Panc1 (cell line): ENCODE measurements around the gene SAT2. TPM values are rescaled to one million over a fixed set of nuclear protein-coding genes. Genes with fewer than 3 reads are reported as not detected.

Experiments
- ATAC-seq: fragments of 200-7000 bp; cut with Tn5 transposase; 2 replicates; pipeline ENCODE4 v1.9.1; 2020; ENCODE audit warnings: mild to moderate bottlenecking, moderate library complexity
- BruUV-seq: library from RNA; stranded (reverse); fragments of 400-500 nt; replicated peaks from 2 replicates; lab custom pipeline; 2021; lab: Mats Ljungman, UMichigan
- CTCF ChIA-PET: fragments of 300-600 bp; sonication (Branson Sonifier 250); formaldehyde crosslinking; loops from one replicate; lab custom pipeline; 2022; ENCODE audit warnings: antibody characterized with exemption; lab: Charles Lee
- POLR2A ChIA-PET: fragments of 300-600 bp; sonication (Branson Sonifier 250); formaldehyde crosslinking; loops from one replicate; lab custom pipeline; 2022; ENCODE audit warnings: antibody characterized with exemption; lab: Charles Lee
- DNase-seq: peaks from one replicate; pipeline ENCODE4 v3.0.0-alpha.2; 2010; ENCODE audit warnings: low read depth, low spot score
- H3K27ac ChIP-seq: 2 replicates; pipeline ENCODE4 v1.5.1; 2011; ENCODE audit warnings: mild to moderate bottlenecking, low read length, inconsistent platforms
- H3K27me3 ChIP-seq: fragments of 200-500 bp; sonication (Bioruptor generic); 2 replicates; pipeline ENCODE4 v1.6.0; 2014; ENCODE audit warnings: low read length, inconsistent platforms; ENCODE audit not compliant: control insufficient read depth, insufficient read depth
- H3K36me3 ChIP-seq: fragments of 200-500 bp; sonication (Bioruptor generic); 2 replicates; pipeline ENCODE4 v1.5.1; 2014; ENCODE audit warnings: inconsistent platforms, mild to moderate bottlenecking, low read length, moderate library complexity; ENCODE audit not compliant: control insufficient read depth, insufficient read depth
- H3K4me1 ChIP-seq: 2 replicates; pipeline ENCODE4 v1.5.1; 2011; ENCODE audit warnings: inconsistent platforms, mild to moderate bottlenecking, low read length, moderate library complexity; ENCODE audit not compliant: control insufficient read depth, insufficient read depth
- H3K4me3 ChIP-seq, 2 experiments: 2 replicates each; pipeline ENCODE4 v1.5.1; 2011 to 2012; ENCODE audit warnings: low read depth in 2 of 2, low read length in 2 of 2, mild to moderate bottlenecking in 2 of 2, inconsistent platforms in 1 of 2, moderate library complexity in 1 of 2
- H3K9me3 ChIP-seq: fragments of 200-500 bp; sonication (Bioruptor generic); 2 replicates; pipeline ENCODE4 v1.5.1; 2014; ENCODE audit warnings: low read depth, mild to moderate bottlenecking, inconsistent platforms, low read length, moderate library complexity; ENCODE audit not compliant: control insufficient read depth, insufficient read depth
- CTCF ChIP-seq: fragments of 450-650 bp; IDR thresholded peaks from 2 replicates; pipeline ENCODE4 v1.5.1; 2017; ENCODE audit warnings: mild to moderate bottlenecking
- POLR2AphosphoS5 ChIP-seq: IDR thresholded peaks from 2 replicates; pipeline ENCODE4 v1.6.1; 2012; ENCODE audit warnings: mild to moderate bottlenecking, low read depth, low read length, moderate library complexity
- REST ChIP-seq, 2 experiments: IDR thresholded peaks; 2 replicates each; pipeline ENCODE4 v1.6.1; 2011 to 2012; ENCODE audit warnings: low read depth in 2 of 2, control low read depth in 1 of 2, low read length in 1 of 2, mild to moderate bottlenecking in 1 of 2, moderate library complexity in 1 of 2; ENCODE audit not compliant: insufficient read depth in 1 of 2
- SIN3A ChIP-seq: IDR thresholded peaks from 2 replicates; pipeline ENCODE4 v1.6.1; 2012; ENCODE audit warnings: low read depth, mild to moderate bottlenecking, low read length, moderate library complexity, borderline replicate concordance; ENCODE audit not compliant: insufficient read depth
- TCF7L2 ChIP-seq: IDR thresholded peaks from 2 replicates; pipeline ENCODE4 v1.6.1; 2011; ENCODE audit warnings: mild to moderate bottlenecking, low read depth, low read length, inconsistent platforms
- in situ Hi-C: cut with HindIII; loops from 2 replicates; pipeline ENCODE4 v1.10.0; 2016; ENCODE audit warnings: low sequenced_read_pairs, low pct_unique_long_range_greater_than_20kb
- intact Hi-C: fragments of 100-400 bp; cut with micrococcal nuclease; formaldehyde crosslinking; loops from one replicate; pipeline ENCODE4 v1.10.0; 2022; ENCODE audit not compliant: unreplicated experiment
- total RNA-seq: library from RNA; stranded (reverse); gene quantifications from one replicate; pipeline ENCODE4 v1.2.1, GENCODE V29; 2021; ENCODE audit not compliant: unreplicated experiment

SAT2 gene
- total RNA-seq, 1 experiment from 2014 or later, result 74.8 TPM

GRCh38 chr17:7634384-7634783 lies 6.8 kb upstream of the SAT2 start:
- no peaks in the 10 kb centered on the region for H3K9me3 ChIP-seq
- no peaks in the 10 kb centered on the region for H3K27me3 ChIP-seq
- ChIA-PET CTCF (interaction anchor here (0.7 to 2.1 kb wide), 2 partner anchors 33 to 53 kb away, joined by 8 read pairs; partner anchors contain the start of genes TP53 and WRAP53), POLR2A (no interaction called here)
- no peak; the same call in 1 of the 2 replicates for TF ChIP-seq CTCF
- no peak for TF ChIP-seq REST (IDR thresholded peaks at IDR 0.05; ENCODE audit: insufficient read depth in 1 of 2, low read depth in 2 of 2, low read length in 1 of 2)
- TF ChIP-seq POLR2AphosphoS5, result no peak
- no peak for TF ChIP-seq SIN3A
- TF ChIP-seq TCF7L2, result no peak
- BruUV-seq, result no TSS peak
- DNase-seq (no peak), ATAC-seq (peak; percentile 72)
- intact Hi-C loops (no loop called here), in situ Hi-C loops (no loop called here)
- H3K4me3 ChIP-seq, result no peak overlapping the region
- H3K27ac ChIP-seq, result no peak overlapping the region
- no peaks in the 10 kb centered on the region for H3K4me1 ChIP-seq
- no peaks in the 10 kb centered on the region for H3K36me3 ChIP-seq

GRCh38 chr17:7633093-7633492 lies 5.5 kb upstream of the SAT2 start:
- in situ Hi-C loops, result no loop called here
- BruUV-seq, result no TSS peak
- no peaks in the 10 kb centered on the region for H3K9me3 ChIP-seq
- ATAC-seq (no peak), DNase-seq (no peak)
- ChIA-PET CTCF (interaction anchor here (0.7 to 2.1 kb wide), 2 partner anchors 54 to 110 kb away, joined by 3 to 8 read pairs; partner anchors contain the start of genes TP53 and WRAP53), POLR2A (interaction anchor here (0.5 to 1.4 kb wide), 2 partner anchors 53 to 54 kb away, joined by 3 to 4 read pairs; partner anchors contain the start of gene TP53)
- no peak overlapping the region for H3K27ac ChIP-seq
- no peaks in the 10 kb centered on the region for H3K36me3 ChIP-seq
- intact Hi-C loops, result no loop called here
- 0 out of 2 replicates have a peak, but pooled peaks cover under 1% of the 10 kb centered on the region for H3K4me1 ChIP-seq
- no peak for TF ChIP-seq TCF7L2
- no peak for TF ChIP-seq REST (IDR thresholded peaks at IDR 0.05; ENCODE audit: insufficient read depth in 1 of 2, low read depth in 2 of 2, low read length in 1 of 2)
- no peak for TF ChIP-seq POLR2AphosphoS5
- no peak for TF ChIP-seq SIN3A
- no peak for TF ChIP-seq CTCF
- no peaks in the 10 kb centered on the region for H3K27me3 ChIP-seq
- H3K4me3 ChIP-seq, result no peak overlapping the region
